Suprapubic skin (tissue), 3 donors: ENCODE measurements around the gene MYO16.

ENCODE experiments used
- POLR2A ChIP-seq, 2 donors: fragments of 450-650 bp; IDR thresholded peaks; one replicate each; pipeline ENCODE4 v1.6.1; 2017; ENCODE audit warnings: antibody characterized with exemption in 2 of 2, mild to moderate bottlenecking in 2 of 2, moderate library complexity in 2 of 2
- TF ChIP-seq, protein P1 (sequence below), 2 donors: fragments of 200-600 bp in 1 of 2; fragments of 450-650 bp in 1 of 2; sonication (generic) in 1 of 2; IDR thresholded peaks; one replicate each; pipeline ENCODE4 v1.5.1; 2016 to 2019; ENCODE audit warnings: antibody characterized with exemption in 2 of 2, mild to moderate bottlenecking in 1 of 2, moderate library complexity in 1 of 2

DNA sequence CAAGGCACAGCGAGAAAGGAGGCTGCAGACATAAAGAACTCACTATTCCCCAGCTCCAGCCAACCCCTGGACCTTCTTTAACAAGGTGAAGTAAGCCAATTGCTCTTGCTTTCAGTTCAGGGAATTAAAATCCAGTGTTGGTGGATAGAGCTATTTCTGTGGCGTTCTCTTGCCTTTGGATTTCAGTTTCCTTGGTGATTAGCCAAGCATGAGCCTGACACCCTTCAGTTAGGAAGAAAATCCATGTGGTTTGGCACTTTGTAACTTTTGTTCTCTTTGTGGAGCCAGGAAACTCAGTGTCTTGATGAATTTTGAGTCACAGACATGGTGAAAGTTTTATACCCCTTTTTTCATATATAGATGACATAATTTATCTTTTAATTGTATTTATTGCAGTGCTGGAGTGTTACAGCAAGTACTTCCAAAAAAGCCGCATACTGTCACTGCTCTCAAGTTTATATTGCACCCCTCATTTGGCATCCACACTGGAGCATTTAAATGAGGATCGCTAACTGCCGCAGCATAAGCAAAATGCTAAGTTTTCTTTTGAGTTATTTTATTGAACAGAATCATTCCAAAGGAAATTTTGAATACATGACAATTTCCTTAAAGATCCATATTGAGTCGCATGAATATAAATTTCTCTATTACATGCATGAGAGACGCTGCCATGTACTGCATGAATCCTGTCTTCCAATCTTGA lies 406.8 kb downstream of the MYO16 start:
- no peak for TF ChIP-seq POLR2A (IDR thresholded peaks at IDR 0.05)
- TF ChIP-seq, protein P1, sequence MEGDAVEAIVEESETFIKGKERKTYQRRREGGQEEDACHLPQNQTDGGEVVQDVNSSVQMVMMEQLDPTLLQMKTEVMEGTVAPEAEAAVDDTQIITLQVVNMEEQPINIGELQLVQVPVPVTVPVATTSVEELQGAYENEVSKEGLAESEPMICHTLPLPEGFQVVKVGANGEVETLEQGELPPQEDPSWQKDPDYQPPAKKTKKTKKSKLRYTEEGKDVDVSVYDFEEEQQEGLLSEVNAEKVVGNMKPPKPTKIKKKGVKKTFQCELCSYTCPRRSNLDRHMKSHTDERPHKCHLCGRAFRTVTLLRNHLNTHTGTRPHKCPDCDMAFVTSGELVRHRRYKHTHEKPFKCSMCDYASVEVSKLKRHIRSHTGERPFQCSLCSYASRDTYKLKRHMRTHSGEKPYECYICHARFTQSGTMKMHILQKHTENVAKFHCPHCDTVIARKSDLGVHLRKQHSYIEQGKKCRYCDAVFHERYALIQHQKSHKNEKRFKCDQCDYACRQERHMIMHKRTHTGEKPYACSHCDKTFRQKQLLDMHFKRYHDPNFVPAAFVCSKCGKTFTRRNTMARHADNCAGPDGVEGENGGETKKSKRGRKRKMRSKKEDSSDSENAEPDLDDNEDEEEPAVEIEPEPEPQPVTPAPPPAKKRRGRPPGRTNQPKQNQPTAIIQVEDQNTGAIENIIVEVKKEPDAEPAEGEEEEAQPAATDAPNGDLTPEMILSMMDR (IDR thresholded peaks at IDR 0.05): no peak
